ENCODE results near the gene HCN2.
"Not testable (repeated sequence)": the region's sequence is repeated elsewhere in the genome, so short reads cannot be mapped to it uniquely, and the experiment has no call there.

The HCN2 gene

GRCh38 chr19:588093-588740 lies 1.5 kb upstream of the HCN2 start:
- peak; percentile 75 for DNase-seq

GRCh38 chr19:588741-589692 lies 664 bp upstream of the HCN2 start:
- DNase-seq: peak; percentile 28

DNA sequence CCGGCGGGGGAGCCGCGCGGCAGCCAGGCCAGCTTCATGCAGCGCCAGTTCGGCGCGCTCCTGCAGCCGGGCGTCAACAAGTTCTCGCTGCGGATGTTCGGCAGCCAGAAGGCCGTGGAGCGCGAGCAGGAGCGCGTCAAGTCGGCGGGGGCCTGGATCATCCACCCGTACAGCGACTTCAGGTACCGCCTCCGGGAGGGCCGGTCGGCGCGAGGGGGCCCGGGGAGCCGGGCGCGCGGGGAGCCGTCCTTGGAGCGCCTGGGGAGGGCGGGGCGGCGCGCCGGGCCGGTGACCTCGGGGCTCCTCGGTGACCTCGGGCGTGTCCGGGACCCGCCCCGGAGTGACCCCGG lies 690 bp downstream of the HCN2 start:
- DNase-seq: peak; percentile 37

DNA sequence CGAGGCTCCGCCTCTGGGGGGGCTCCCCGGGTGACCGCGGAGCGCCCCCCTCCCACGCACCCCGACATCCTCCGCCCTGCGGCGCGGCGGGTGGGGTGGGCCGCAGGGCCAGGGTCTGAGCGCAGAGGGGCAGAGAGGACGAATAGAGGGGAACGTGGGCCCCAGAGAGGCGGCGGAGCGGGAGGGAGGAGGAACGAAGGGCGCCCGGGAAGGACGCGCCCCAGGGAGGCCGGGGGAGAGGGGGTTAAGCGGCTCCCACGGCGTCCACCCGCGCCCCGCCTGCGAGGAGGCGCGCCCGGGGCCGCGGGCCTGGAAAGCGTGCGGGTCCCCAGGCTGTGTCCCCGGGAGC lies 1.0 kb downstream of the HCN2 start:
- no peak for DNase-seq

DNA sequence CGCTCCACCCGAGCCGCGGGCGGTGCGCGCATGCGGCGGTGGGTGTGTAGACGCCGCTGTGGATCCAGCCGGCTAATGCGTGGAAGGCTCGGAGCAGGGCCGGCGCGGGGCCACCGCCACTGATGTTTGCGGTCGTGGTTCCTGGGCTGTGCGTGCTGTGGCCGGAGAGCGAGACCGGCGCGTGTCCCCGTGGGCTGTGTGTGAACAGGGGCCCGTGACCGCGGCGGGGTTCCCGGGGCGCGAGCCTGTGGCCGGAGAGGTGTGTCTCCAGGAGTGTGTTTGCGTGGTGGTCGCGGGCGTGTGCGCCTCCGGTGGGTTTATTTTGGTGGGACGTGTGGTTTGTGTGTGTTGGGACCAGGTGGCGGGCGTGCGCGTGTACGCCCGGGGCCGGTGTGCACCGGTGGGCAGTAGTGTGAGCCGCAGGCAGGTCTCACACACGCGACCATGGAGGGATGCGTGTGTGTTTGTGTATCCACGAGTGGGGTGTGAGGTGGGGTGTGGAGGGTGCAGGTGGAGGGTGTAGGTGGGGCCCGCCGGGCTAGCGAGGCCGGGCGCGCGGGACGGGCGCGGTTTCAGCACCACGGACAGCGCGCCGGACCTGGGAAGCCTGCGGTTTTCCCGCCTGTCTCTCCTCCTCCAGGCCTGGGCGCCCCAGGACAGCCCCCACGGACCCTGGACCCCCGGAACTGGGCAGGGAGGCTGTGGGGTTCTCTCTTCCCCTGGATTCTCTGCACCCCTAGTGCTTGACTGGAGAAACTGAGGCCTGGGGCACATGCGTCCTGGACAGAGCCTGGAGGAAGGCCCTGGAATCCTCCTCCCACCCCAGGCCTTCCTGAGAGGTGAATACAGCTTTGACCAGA lies 1.6 kb downstream of the HCN2 start:
- no peak for DNase-seq

DNA sequence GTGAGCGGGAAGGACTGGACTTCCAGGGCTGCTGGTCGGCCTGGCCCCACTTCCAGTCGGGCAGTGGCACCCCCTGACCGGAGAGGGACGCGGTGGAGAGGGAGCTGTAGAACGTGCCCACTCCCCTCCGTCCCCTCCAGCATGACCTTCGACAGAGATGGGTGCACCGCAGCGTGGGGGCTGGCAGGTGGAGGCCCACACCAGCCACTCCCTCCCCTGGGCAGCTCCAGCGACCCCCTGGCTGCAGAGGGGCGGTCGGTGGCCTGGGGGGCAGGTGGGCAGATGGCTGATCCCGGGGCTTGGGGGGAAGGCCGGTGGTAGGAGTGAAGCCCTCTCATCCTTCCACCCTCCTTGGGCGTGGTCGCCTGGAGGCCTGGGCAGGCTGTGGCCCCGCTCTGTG lies 2.4 kb downstream of the HCN2 start:
- DNase-seq: no peak

- DNase-seq: no peak
These were observed 3.4 kb downstream of the HCN2 start for GRCh38 chr19:593055-593454.

- no peak for DNase-seq
These were observed 3.8 kb downstream of the HCN2 start for GRCh38 chr19:593505-593904.

GRCh38 chr19:594265-594870 lies 4.7 kb downstream of the HCN2 start:
- DNase-seq: no peak

DNA sequence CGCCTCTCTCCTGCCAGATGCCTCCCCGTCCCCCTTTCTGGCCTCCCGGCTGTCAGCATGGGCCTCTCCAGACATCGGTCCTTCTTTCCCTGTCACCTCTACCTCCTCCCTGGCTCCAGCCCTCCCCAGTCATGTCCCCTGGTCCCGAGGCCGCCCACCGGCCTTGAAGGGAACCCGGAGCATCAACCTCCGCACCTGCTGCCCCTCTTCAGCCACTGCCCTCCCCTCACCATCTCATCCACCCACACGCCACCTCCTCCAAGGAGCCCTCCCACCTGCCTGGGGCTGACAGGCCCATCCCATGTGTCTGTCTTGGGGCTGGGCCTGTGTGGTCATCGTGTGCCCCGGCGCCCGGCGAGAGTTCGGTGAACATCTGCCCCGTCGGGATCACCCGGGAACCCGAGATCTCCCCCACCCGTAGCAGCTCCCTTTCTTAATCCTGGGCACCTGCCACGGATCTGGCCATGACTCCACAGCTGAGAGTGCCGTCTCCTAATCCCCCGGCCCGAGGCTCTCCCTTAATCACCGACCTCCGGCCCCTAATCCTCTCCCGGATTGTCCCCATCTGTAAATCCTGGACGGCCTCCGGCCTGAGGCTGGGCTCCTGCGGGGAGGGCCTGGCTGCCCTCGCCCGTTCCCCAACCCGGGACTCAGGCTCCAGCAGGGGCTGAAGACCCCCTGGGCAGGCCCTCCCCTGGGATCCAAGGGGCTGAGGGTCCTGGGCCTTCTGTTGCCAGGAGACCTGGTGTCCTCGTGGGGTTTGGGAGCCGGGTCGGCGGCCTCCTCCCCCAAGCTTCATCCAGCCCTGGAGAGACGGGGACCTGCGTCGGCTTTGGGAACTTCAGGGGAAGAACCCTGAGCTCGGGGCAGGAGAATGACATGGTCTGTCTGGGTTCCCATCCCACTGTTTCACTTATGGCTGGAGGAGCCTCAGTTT lies 5.9 kb downstream of the HCN2 start:
- DNase-seq: no peak

- no peak for DNase-seq
These were observed 6.6 kb downstream of the HCN2 start for GRCh38 chr19:596263-596655.

DNA sequence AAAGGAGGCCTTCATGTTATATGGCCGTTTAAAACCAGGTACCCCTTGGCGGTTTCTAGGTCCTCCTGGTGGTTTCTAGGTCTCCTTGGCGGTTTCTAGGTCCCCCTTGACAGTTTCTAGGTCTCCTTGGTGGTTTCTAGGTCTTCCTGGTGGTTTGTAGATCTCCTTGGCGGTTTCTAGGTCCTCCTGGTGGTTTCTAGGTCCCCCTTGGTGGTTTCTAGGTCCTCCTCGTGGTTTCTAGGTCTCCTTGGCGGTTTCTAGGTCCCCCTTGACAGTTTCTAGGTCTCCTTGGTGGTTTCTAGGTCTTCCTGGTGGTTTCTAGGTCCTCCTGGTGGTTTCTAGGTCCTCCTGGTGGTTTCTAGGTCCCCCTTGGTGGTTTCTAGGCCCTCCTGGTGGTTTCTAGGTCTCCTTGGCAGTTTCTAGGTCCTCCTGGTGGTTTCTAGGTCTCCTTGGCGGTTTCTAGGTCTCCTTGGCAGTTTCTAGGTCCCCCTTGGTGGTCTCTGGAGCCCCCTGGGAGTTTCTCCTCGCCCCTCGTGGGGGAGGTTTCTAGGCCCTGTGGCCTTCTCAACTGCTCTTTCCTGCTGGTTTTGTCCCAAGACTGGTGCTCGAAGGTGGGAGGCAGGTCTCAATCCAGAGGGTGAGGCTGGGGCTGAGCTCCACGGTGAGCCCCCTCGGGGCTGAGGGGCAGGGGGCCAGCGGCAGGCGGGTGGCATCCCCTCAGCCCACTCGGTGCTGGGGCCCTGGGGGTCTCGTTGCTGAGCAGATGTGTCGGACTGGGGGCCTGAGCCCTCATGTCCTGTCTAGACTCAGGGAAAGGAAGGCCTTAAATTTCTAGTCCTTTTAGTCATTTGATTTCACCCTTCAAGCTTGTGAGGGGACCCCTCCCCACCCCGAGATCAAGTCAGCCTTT lies 8.0 kb downstream of the HCN2 start:
- no peak for DNase-seq

GRCh38 chr19:601310-601709 lies 11.6 kb downstream of the HCN2 start:
- DNase-seq: no peak

GRCh38 chr19:601790-602189 lies 12.1 kb downstream of the HCN2 start:
- DNase-seq: no peak

GRCh38 chr19:602391-603301 lies 13.0 kb downstream of the HCN2 start:
- DNase-seq: no peak

DNA sequence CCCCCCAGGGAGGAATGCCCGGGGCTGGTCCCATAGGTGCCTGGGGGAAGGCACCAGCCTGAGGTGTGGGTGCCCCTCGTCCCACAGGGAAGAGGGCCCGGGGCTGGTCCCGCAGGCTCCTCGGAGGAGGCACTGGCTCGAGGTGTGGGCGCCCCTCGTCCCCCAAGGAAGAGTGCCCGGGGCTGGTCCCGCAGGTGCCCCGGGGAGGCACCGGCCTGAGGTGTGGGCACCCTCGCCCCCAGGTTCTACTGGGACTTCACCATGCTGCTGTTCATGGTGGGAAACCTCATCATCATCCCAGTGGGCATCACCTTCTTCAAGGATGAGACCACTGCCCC lies 13.6 kb downstream of the HCN2 start:
- DNase-seq: not testable (repeated sequence)

DNA sequence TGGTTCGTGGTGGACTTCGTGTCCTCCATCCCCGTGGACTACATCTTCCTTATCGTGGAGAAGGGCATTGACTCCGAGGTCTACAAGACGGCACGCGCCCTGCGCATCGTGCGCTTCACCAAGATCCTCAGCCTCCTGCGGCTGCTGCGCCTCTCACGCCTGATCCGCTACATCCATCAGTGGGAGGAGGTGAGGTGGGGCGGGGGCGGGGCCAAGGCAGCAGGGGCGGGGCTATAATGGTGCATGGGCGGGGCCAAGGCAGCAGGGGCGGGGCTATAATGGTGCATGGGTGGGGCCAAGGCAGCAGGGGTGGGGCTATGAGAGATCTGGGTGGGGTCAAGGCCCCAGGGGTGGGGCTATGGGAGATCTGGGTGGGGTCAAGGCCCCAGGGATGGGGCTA lies 14.1 kb downstream of the HCN2 start:
- not testable (repeated sequence) for DNase-seq

DNA sequence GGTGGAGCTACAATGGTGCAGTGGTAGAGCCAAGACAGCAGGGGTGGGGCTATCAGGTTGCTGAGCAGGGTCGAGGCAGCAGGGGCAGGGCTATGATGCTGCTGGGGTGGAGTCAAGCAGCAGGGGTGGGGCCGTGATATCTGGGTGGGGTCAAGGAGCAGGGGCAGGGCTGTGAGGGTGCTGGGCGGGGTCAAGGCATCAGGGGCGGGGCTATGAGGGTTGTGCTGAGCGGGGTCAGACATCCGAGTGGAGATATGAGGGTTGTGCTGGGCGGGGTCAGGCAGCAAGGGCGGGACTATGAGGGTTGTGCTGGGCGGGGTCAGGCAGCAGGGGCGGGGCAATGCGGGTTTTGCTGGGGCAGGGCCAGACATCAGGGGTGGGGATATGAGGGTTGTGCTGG lies 14.7 kb downstream of the HCN2 start:
- peak; percentile 40 for DNase-seq

- DNase-seq: peak; percentile 21
These were observed 15.6 kb downstream of the HCN2 start for GRCh38 chr19:605061-605971.
